Glomerular visceral epithelial cell (primary cell): ENCODE results near the gene PLPPR4.
A peak's percentile ranks its signal among the peaks of the same experiment; 100 is the strongest.
"Not testable (repeated sequence)": the region's sequence is repeated elsewhere in the genome, so short reads cannot be mapped to it uniquely, and the experiment has no call there.

Experiments
- DNase-seq: peaks from one replicate; pipeline ENCODE4 v3.0.0-alpha.2; 2016; ENCODE audit errors: extremely low spot score

PLPPR4 gene

GRCh38 chr1:99264201-99265021 is at the start of gene PLPPR4:
Gene PLPPR4, plus strand, starts transcription at chr1:99264492. Its CDS starts 102 bp downstream, at chr1:99264594.
- DNase-seq, result peak; percentile 38

GRCh38 chr1:99216956-99217355 is 47.3 kb upstream of the PLPPR4 start:
- DNase-seq, result no peak

- no peak for DNase-seq
These were observed 46.7 kb upstream of the PLPPR4 start for GRCh38 chr1:99217599-99217998.

- no peak for DNase-seq
These were observed 45.7 kb upstream of the PLPPR4 start for GRCh38 chr1:99218572-99218971.

- no peak for DNase-seq
These were observed 45.3 kb upstream of the PLPPR4 start for GRCh38 chr1:99218999-99219398.

GRCh38 chr1:99227056-99227897 is 37.0 kb upstream of the PLPPR4 start:
- no peak for DNase-seq

- DNase-seq, result no peak
These were observed 36.1 kb upstream of the PLPPR4 start for GRCh38 chr1:99228153-99228552.

GRCh38 chr1:99229122-99229521 is 35.2 kb upstream of the PLPPR4 start:
- DNase-seq, result no peak

GRCh38 chr1:99230695-99231094 is 33.6 kb upstream of the PLPPR4 start:
- no peak for DNase-seq

GRCh38 chr1:99232172-99232571 is 32.1 kb upstream of the PLPPR4 start:
- no peak for DNase-seq

- no peak for DNase-seq
These were observed 30.8 kb upstream of the PLPPR4 start for GRCh38 chr1:99233446-99233845.

GRCh38 chr1:99236756-99237155 is 27.5 kb upstream of the PLPPR4 start:
- no peak for DNase-seq

GRCh38 chr1:99239690-99240089 is 24.6 kb upstream of the PLPPR4 start:
- DNase-seq, result no peak

GRCh38 chr1:99240621-99241020 is 23.7 kb upstream of the PLPPR4 start:
- DNase-seq, result no peak

- no peak for DNase-seq
These were observed 18.1 kb upstream of the PLPPR4 start for GRCh38 chr1:99246152-99246551.

- DNase-seq, result no peak
These were observed 17.1 kb upstream of the PLPPR4 start for GRCh38 chr1:99247199-99247598.

GRCh38 chr1:99250728-99251127 is 13.6 kb upstream of the PLPPR4 start:
- no peak for DNase-seq

- no peak for DNase-seq
These were observed 13.0 kb upstream of the PLPPR4 start for GRCh38 chr1:99251308-99251707.

- DNase-seq, result no peak
These were observed 11.7 kb upstream of the PLPPR4 start for GRCh38 chr1:99252630-99253029.

- not testable (repeated sequence) for DNase-seq
These were observed 3.9 kb upstream of the PLPPR4 start for GRCh38 chr1:99260402-99260801.

- DNase-seq, result no peak
These were observed 832 bp downstream of the PLPPR4 start for GRCh38 chr1:99265124-99265523.

GRCh38 chr1:99266726-99267125 is 2.4 kb downstream of the PLPPR4 start:
- peak; percentile 3 for DNase-seq

- DNase-seq, result no peak
These were observed 3.7 kb downstream of the PLPPR4 start for GRCh38 chr1:99268021-99268420.
